HFFc6 (cell line): ENCODE data around the gene MAP4K4. TPM values are rescaled to one million over a fixed set of nuclear protein-coding genes. Genes with fewer than 3 reads are reported as not detected.
"Not testable (repeated sequence)": the region's sequence is repeated elsewhere in the genome, so short reads cannot be mapped to it uniquely, and the experiment has no call there.

Experiments used
- DNase-seq: peaks from one replicate; pipeline ENCODE4 v3.0.0-alpha.2; 2018
- H3K27ac Mint-ChIP-seq: 2 replicates; pipeline ENCODE4 v1.8.0; 2020; ENCODE audit warnings: mild to moderate bottlenecking, mixed read lengths
- H3K27me3 Mint-ChIP-seq: 2 replicates; pipeline ENCODE4 v1.8.0; 2021; ENCODE audit warnings: mild to moderate bottlenecking, moderate library complexity, mixed read lengths; ENCODE audit not compliant: insufficient read depth
- H3K36me3 Mint-ChIP-seq: 2 replicates; pipeline ENCODE4 v1.8.0; 2021; ENCODE audit warnings: low read depth, mixed read lengths
- H3K4me1 Mint-ChIP-seq: 2 replicates; pipeline ENCODE4 v1.8.0; 2020; ENCODE audit warnings: low read depth, mixed read lengths
- H3K4me3 Mint-ChIP-seq: 2 replicates; pipeline ENCODE4 v1.8.0; 2020; ENCODE audit warnings: mild to moderate bottlenecking, moderate library complexity, mixed read lengths
- H3K9me3 Mint-ChIP-seq: 2 replicates; pipeline ENCODE4 v1.8.0; 2020; ENCODE audit warnings: mild to moderate bottlenecking, mixed read lengths
- total RNA-seq, 6 experiments: library from RNA; stranded (reverse); fragmentation: NEBNext Ultra II Directional; extraction: Animal tissue kit (Norgen Biotek cat#: 25700); gene quantifications; 2 replicates in 1 of 6; 3 replicates in 5 of 6; pipeline ENCODE4 v1.2.3, GENCODE V29; 2021
- TF ChIP-seq, protein P1 (sequence below): fragments of 200-600 bp; sonication (generic); IDR thresholded peaks from 2 replicates; pipeline ENCODE4 v1.5.0; 2021; ENCODE audit warnings: antibody characterized with exemption, mild to moderate bottlenecking

The MAP4K4 gene
- total RNA-seq, 6 experiments from 2014 or later = 103 to 124 (median 121) TPM

- peak overlapping the region; percentile 37; the same call in 1 of the 2 replicates for H3K4me3 Mint-ChIP-seq
- TF ChIP-seq, protein P1, sequence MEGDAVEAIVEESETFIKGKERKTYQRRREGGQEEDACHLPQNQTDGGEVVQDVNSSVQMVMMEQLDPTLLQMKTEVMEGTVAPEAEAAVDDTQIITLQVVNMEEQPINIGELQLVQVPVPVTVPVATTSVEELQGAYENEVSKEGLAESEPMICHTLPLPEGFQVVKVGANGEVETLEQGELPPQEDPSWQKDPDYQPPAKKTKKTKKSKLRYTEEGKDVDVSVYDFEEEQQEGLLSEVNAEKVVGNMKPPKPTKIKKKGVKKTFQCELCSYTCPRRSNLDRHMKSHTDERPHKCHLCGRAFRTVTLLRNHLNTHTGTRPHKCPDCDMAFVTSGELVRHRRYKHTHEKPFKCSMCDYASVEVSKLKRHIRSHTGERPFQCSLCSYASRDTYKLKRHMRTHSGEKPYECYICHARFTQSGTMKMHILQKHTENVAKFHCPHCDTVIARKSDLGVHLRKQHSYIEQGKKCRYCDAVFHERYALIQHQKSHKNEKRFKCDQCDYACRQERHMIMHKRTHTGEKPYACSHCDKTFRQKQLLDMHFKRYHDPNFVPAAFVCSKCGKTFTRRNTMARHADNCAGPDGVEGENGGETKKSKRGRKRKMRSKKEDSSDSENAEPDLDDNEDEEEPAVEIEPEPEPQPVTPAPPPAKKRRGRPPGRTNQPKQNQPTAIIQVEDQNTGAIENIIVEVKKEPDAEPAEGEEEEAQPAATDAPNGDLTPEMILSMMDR = no peak
- H3K36me3 Mint-ChIP-seq = peaks cover 16% of the 10 kb centered on the region
- no peaks in the 10 kb centered on the region for H3K27me3 Mint-ChIP-seq
- no peak for DNase-seq
- peaks cover 83% of the 10 kb centered on the region for H3K4me1 Mint-ChIP-seq
- H3K9me3 Mint-ChIP-seq = no peaks in the 10 kb centered on the region
- H3K27ac Mint-ChIP-seq = peak overlapping the region; percentile 96
These were observed 47.3 kb downstream of the MAP4K4 start for GRCh38 chr2:101744832-101745231.

DNA sequence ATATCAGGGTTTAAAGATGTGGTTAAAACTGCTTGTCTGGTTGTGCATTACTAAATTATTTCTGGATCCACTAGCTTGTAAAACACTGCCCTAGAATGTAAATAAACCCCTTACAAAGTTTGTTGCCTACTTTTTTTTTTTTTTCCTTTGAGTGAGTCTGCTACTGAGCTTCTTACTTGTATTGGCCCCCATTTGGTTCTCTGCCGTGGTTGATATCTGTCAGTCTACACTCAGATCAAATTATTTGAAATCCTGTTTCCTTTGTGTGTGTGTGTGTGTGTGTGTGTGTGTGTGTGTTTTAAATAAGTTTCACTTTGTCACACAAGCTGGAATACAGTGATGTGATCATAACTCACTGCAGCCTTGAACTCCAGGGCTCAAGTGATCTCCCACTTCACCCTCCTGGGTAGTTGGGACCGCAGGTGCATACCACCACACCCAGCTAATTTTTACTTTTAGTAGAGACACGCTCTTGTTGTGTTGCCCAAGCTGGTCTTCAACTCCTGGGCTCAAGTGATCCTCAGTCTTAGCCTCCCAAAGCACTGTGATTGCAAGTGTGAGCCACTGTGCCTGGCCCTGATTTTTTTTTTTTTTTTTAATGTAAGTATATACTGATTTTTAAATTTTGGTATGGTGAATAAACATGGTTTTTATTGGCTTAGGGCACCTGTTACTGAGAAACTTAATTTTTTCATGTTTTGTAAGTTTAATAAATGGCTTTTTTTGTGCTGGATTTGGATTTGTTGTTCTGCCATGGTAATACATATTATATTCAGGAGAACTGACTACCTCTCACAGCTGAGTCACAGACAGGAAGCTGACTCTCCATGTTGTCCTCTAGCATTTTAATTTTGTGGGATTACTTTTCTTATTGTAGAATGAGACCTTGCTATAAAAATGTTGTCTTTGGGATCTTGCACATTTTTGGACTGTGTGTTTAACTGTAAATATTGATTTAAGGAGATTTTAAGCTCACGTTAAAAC is 48.5 kb downstream of the MAP4K4 start:
- Mint-ChIP-seq H3K9me3 (no peaks in the 10 kb centered on the region), H3K27me3 (no peaks in the 10 kb centered on the region), H3K36me3 (peaks cover 16% of the 10 kb centered on the region), H3K27ac (peak overlapping the region; percentile 96), H3K4me1 (peaks cover 78% of the 10 kb centered on the region), H3K4me3 (peak overlapping the region; percentile 71)
- DNase-seq = peak; percentile 82
- TF ChIP-seq, protein P1 = no peak

DNA sequence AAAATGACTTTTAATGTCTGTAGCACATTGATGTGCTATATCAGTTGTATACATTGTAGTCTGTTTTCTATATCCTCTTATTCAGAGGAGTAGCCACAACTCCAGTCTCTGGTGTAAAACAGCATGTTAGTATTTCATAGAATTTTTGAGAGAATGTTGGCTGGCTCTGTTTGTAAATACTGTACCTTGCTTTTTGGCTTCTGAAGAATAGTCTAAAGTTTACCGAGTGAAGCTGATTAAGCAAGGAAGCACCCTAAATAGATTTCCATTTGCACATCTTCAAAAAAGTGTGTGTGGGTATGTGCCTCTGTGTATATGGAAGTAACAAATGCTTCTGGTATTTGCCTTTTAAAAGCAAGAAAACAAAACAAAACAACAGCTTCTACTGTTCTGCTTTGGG is 50.5 kb downstream of the MAP4K4 start:
- Mint-ChIP-seq H3K27ac (peak overlapping the region; percentile 96; the same call in 1 of the 2 replicates), H3K27me3 (no peaks in the 10 kb centered on the region), H3K9me3 (no peaks in the 10 kb centered on the region), H3K4me1 (peaks cover 80% of the 10 kb centered on the region), H3K36me3 (peaks cover 15% of the 10 kb centered on the region), H3K4me3 (no peak overlapping the region)
- no peak for DNase-seq
- TF ChIP-seq, protein P1 = no peak

DNA sequence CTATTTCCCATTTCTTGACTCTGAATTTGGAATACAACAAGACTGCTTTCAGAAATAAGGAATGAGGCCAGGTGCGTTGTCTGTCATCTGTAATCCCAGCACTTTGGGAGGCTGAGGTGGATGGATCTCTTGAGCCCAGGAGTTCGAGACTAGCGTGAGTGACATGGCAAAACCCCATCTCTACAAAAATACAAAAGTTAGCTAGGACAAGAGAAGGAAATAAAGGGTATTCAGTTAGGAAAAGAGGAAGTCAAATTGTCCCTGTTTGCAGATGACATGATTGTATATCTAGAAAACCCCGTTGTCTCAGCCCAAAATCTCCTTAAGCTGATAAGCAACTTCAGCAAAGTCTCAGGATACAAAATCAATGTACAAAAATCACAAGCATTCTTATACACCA is 51.0 kb downstream of the MAP4K4 start:
- peaks cover 10% of the 10 kb centered on the region for H3K36me3 Mint-ChIP-seq
- H3K4me1 Mint-ChIP-seq = peaks cover 80% of the 10 kb centered on the region
- H3K4me3 Mint-ChIP-seq, DNase-seq, H3K27me3 Mint-ChIP-seq, H3K9me3 Mint-ChIP-seq: not testable (repeated sequence)
- peak overlapping the region; percentile 70 for H3K27ac Mint-ChIP-seq

DNA sequence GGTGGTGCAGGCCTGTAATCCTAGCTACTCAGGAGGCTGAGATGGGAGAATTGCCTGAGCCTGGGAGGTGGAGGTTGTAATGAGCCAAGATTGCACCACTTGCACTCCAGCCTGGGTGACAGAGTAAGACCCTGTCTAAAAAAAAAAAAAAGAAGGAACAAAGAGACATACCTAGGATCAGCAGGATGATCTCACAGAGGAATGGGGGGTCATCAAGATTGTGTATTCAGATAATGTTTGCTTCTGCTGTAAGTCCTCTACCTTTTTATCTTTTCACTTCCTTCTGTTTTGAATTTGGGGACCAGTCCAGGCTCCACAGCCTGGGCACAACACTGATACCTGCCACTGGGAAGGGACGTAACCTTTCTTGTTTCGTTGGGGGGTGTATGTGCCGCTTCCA is 53.2 kb downstream of the MAP4K4 start:
- no peaks in the 10 kb centered on the region; the same call in 1 of the 2 replicates for H3K27me3 Mint-ChIP-seq
- TF ChIP-seq, protein P1 = no peak
- peaks cover 3% of the 10 kb centered on the region; the same call in 1 of the 2 replicates for H3K36me3 Mint-ChIP-seq
- H3K4me3 Mint-ChIP-seq = no peak overlapping the region
- H3K27ac Mint-ChIP-seq = no peak overlapping the region
- no peak for DNase-seq
- H3K4me1 Mint-ChIP-seq = peaks cover 80% of the 10 kb centered on the region
- no peaks in the 10 kb centered on the region for H3K9me3 Mint-ChIP-seq

DNA sequence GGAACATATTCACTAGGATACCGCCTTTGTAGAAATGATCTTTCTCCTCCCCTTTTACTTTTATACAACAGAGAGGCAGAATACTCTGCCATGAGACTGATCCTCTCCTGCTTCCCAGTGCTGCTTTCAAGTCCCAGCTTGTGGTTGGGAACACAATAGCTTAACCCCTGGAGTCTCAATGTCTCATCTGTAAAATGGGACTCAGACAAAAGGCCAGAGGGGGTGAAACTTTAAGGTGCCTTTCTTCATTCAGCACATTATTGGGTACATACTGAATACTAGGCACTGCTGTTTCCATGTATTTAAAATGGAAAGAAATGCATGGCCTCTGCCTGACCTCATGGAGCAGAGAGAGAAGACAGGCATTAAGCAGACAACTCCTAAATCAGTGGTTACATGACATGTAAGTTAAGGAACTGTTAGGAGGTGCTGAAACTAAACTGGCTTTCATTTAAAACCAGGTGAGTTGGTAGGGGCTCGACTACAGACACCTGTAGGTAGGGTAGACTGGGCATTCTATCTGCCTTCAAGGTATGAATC is 53.8 kb downstream of the MAP4K4 start:
- peak overlapping the region; percentile 60 for H3K27ac Mint-ChIP-seq
- H3K36me3 Mint-ChIP-seq = peaks cover 3% of the 10 kb centered on the region; the same call in 1 of the 2 replicates

More for the DNA sequence above, 53.8 kb downstream of the MAP4K4 start:
- Mint-ChIP-seq H3K9me3 (no peaks in the 10 kb centered on the region), H3K27me3 (no peaks in the 10 kb centered on the region; the same call in 1 of the 2 replicates), H3K4me1 (peaks cover 75% of the 10 kb centered on the region), H3K4me3 (peak overlapping the region; percentile 40)
- TF ChIP-seq, protein P1 = no peak
- no peak for DNase-seq
